H4 (cell line): ENCODE results near the gene ZNF483. TPM values are rescaled to one million over a fixed set of nuclear protein-coding genes. Genes with fewer than 3 reads are reported as not detected.
"Not testable (repeated sequence)": the region's sequence is repeated elsewhere in the genome, so short reads cannot be mapped to it uniquely, and the experiment has no call there.

Experiments
- DNase-seq: peaks from one replicate; pipeline ENCODE4 v3.0.0-alpha.2; 2015; ENCODE audit warnings: low spot score
- total RNA-seq: library from RNA; depleted of rRNA; stranded (reverse); fragments of >200 nt; shearing (Covaris generic); gene quantifications from 2 replicates; pipeline ENCODE4 v1.2.3, GENCODE V29; 2014; rRNA removed

ZNF483 gene
- 0.21 TPM in 1 of 2 replicates, not detected in the other for total RNA-seq

DNA sequence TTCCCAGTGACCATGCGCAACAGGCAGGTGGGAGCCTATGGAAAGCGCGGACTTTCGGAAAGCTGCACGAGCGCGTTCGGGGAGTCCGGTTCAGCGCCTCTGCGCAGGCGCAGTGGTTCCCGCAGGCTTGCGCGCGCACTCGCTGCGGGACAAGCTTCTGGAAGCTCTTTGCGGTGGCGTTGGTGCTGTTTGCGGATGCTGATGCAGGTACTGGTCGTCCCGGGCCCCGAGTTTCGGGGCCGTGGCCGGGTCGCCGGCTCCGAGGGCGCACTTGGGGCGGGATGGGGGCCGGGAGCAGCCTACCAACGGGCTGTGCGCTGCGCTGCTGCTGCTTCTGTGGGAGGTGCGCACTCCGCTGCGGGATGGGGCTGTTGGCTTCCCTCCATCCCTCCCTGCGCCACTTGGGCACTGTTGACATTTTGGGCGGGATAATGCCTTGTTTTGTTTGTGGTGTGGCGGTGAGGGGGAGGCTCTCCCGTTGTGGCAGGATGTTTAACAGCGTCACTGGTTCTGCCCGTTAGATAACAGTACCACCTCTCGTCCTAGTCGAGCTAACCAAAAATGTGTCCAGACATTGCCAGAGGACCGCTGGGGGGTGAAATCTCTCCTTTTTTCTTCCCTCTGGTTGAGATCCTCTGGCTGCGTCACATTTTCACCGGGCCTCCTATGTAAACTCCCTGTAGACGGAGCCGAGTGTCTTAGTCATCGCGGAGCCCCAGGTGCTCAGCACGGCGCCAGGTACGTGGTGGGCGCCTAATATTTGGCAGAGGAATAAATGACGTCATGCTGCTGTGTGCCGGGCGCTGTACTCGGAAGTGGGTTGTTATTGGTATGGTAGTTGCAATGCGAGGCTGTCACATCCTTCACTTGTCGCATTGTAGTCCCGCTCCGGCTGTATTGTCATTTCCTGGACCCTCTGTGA is at the start of gene ZNF483:
TSS of gene ZNF483 (plus strand) at position 124 of the 922 bp plus-strand sequence. CDS start 2,217 bp downstream, outside the sequence.
- no peak for DNase-seq

DNA sequence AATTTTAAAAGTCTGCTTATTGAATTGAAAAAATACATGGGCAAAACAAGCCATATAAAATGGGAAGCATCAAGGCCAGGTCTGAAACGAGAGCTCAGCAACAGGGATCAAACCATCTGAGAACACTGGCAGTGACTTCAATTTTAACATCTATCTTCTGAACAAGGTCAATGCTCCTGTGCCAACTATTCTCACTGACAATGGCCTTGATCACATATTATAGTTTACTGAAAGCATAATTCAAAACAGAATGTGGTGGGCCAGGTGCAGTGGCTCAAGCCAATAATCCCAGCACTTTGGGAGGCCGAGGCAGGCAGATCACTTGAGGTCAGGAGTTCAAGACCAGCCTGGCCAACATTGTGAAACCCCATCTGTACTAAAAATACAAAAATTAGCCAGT is 49.8 kb upstream of the ZNF483 start:
- no peak for DNase-seq

DNA sequence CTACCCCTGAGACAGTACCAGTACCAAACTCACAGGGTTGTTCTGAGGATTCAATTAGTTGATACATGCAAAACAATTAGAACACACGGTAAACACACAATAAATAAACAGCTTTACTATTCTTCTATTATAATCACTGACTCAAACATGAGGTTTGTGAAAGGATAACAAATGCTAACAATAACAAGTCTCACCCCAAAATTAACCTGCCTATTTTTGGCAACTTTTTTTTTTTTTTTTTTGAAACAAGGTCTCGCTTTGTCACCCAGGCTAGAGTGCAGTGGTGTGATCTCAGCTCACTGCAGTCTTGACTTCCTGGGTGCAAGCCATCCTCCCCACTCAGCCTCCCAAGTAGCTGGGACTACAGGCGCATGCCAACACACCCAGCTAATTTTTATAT is 47.3 kb upstream of the ZNF483 start:
- no peak for DNase-seq

DNA sequence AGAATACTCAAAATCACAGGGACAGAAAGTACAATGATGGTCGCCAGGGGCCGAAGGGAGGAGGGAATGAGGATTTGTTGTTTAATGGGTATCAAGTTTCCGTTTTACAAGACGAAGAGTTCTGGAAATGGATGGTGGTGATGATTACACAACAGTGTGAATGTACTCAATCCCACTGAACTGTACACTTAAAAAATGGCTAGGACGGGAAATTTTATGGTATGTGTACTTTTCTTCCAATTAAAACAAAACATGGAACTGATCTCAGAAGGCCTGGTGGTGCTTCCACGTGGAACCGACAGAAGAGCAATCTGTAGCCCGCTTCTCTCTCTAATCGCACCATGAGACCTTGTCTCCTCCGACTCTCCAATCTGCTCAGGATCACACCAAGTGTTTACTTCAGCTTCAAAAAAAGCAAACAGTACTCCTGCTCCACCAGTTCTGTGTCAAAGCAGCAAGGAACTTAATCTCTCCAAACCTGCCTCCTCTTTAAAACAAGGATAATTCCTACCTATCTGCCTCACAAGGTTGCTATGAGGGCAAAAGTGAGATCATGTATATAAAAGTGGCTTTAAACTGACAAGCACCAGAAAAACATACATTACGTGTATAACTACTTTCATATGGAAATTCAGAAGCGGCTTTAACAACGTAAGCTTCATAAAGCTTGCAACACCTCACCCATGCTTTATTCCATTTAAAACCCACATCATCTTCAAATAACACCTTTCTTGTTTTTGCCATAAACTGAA is 42.9 kb upstream of the ZNF483 start:
- peak; percentile 72 for DNase-seq

DNA sequence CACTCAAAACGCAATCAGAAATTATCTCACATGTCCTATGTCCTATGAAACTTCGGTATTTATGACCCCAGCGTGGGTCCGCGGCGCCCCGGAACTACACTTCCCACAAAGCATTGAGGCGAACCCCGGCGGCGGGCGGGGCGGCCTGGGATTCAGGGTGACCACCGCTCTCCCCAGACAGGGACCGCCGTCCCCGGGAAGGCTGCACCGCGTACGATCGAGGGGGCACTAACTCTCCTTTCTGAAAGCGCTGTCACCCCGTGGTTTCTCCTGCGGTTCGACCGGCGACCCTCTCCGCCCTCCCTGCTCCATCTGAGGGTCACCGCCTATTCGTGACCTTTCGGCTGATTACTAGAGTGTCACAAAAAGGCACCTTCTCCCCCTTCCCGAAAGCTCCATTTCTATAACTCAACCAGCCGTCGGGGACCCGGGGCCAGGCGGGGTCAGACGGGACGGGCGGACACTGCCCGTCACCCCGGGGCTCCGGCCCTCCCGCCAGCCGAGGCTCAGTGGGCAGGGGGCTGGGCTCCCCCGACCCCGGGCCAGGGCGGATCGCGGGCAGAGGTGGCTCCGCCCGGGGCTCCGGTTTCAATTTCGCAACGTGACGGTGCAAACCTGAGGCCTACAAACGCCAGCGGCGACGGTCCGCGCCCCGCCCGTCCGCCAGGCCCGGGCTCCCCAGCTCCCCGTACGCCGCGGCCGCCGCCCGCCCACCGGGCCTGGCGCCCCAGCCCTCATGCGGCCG is 42.1 kb upstream of the ZNF483 start:
- DNase-seq, result peak; percentile 50

- no peak for DNase-seq
These were observed 41.5 kb upstream of the ZNF483 start for GRCh38 chr9:111483439-111483857.

DNA sequence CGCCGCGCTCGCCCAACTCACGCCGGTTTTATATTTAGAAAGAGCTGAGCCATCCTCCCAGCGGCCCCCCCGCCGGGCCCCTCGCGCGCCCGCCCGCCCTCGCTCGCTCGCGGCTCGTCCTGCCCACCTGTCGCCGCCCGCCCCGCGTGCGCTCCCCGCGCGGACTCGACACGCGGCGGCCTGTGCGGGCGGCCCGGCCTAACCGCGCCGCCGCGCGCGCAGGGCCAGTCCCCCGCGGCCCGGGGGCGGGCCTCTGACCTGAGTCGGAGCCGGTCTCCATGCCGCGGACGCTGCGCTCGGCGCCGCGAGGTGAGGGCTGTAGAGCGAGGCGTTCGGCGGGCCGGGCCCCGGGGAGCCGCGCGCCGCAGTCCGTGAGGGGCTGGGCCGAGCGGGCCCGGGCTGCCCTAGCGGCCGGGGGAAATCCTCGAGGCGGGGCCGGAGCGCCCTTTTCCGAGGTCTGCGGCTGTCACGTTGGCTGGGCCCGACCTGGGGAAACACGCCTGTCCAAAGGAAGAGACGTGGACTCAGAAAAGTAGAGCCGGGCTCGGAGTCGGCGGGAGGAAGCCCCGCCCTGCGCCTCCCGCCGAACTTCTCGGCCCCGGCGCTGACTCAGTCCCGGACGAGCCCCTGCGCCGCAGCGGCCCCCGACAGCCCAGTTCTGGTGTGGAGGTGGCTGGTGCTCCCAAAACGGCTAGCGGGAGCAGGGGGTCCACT is 41.0 kb upstream of the ZNF483 start, which contains the start of gene ECPAS:
TSS of gene ECPAS (minus strand) at position 526 of the 714 bp plus-strand sequence. CDS start 11,465 bp downstream, outside the sequence.
- peak; percentile 62 for DNase-seq

- no peak for DNase-seq
These were observed 40.4 kb upstream of the ZNF483 start for GRCh38 chr9:111484572-111484894.

DNA sequence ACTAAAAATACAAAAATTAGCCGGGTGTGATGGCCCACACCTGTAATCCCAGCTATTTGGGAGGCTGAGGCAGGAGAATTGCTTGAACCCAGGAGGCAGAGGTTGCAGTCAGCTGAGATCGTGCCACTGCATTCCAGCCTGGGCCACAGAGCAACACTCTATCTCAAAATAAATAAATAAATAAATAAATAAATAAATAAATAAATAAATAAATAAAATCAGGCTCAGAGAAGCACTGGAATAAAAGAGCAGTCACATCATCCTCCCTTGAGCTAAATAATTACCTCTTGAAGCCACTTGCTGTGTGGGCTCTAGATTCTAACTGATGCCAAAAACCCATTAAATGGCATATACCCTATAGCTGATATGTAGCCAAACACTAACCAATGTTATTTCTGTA is 27.8 kb upstream of the ZNF483 start:
- DNase-seq, result not testable (repeated sequence)

DNA sequence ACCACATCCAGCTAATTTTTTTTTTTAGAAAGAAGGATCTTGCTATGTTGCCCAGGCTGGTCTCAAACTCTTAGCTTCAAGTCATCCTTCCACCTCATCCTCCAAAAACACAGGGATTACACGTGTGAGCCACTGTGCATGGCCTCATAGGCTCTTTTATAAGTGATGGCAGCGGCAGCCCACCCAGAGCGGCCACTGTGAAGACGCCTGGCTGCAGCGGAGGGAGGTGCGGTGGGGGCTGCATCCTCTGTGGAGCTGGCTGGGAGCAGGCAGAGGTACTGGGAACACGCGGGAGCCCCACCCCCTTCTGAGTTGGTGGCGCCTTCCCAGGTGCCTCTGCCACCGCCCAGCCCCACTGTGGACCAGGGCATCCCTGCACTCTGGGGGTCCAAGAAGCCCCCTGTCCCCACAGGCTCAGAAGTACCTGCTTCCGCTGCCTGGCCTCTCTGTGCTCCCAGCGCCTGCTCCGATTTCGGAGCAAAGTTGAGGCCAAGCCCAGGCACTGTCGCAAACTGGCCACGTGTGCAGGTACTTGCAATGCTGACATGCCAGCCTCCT is 23.9 kb upstream of the ZNF483 start:
- DNase-seq, result no peak

GRCh38 chr9:111501648-111502047 is 23.3 kb upstream of the ZNF483 start:
- no peak for DNase-seq

DNA sequence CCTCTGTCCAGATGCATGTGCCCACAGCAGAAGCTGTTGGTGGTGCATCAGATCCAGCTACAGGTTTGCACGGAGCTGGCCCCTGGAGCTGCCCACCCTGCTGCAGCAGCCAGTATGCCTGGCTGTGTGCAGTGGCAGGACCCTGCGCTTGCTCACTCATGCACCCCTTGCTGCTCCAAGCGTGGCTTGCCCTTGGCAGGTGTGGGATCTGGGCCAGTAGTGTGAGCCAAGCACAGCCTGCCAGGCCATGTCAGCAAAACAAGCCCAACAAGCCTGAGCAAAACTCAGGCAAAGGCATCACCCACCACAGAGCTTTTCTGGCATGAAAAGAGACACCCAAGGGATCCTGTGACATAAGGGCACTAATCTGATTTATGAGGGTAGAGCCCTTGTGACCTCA is 22.5 kb upstream of the ZNF483 start:
- no peak for DNase-seq

- DNase-seq, result not testable (repeated sequence)
These were observed 13.4 kb upstream of the ZNF483 start for GRCh38 chr9:111511581-111511980.

DNA sequence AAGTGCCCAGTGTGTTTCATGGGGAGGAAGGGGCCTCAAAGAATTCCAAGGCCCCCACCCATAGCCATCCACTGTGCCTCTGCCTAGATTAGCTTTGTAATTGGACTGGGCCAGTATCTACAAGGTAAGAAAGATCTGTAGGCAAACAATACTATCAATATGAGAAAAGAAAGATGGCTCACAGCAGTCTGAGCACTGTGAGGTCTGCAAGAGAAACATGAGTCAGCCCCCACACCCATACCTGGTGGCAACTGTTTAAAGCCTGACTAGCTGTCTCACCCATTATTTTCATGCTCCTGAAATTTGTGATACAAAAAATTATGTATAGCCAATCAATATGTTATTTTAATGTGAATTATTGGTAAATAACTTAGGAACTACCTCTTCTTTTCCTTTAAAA is 10.0 kb upstream of the ZNF483 start:
- DNase-seq, result no peak

DNA sequence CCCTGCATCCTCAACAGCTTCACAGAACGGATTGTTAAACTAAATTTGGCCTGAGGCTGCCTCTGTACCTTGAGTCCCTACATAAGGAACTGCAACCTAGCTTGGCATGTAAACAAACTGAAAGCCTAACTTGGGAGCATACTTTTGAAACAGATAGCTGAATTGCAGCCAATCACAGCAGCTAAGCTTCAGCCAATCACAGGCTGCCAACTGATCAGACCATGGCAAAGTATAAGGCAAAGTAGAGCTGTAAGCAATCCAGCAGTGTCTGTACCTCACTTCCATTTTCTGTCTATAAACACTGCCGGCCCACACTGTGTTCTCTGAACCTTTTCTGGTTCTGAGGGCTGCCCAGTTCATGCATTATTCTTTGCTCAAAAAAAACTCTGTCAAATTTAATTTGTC is 8.9 kb upstream of the ZNF483 start:
- peak; percentile 46 for DNase-seq

GRCh38 chr9:111524731-111525055 is 286 bp upstream of the ZNF483 start:
- no peak for DNase-seq

DNA sequence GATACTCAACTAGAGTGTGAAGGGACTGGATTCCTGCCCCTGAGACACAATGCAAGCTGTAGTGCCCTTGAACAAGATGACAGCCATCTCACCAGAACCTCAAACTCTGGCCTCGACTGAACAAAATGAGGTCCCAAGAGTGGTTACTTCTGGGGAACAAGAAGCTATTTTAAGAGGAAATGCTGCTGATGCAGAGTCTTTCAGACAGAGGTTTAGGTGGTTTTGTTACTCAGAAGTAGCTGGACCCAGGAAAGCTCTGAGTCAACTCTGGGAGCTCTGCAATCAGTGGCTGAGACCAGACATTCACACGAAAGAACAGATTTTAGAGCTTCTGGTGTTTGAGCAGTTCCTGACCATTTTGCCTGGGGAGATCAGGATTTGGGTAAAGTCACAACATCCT is 2.4 kb downstream of the ZNF483 start:
- no peak for DNase-seq

GRCh38 chr9:111529787-111530186 is 4.8 kb downstream of the ZNF483 start:
- DNase-seq, result no peak

- DNase-seq, result no peak
These were observed 6.7 kb downstream of the ZNF483 start for GRCh38 chr9:111531716-111532115.

DNA sequence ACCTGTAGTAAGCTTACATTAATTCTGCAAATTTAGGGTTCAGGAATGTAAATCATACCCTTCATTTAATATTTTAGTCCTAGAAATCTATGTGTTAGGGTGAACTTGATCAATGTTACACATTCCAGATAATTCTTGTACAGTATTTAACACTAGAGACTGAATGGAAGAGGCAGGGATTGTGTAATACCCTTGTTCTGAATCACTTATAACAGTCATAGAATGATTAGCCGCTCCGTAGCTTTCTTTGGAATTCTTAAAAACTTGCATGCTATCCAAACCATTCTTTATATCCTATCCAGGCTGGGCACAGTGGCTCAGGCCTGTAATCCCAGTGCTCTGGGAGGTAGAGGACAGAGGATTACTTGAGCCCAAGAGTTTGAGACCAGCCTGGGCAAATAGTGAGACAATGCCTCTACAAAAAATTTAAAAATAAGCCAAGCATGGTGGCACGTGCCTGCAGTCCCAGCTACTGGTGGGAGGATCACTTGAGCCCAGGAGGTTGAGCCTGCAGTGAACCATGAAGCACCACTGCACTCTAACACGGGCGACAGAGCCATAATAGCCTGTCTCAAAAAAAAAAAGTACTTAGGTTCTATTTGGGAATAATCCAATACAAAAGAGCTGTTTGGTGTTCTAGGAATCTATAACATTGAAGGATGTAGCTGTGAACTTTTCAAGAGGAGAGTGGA is 8.3 kb downstream of the ZNF483 start:
- DNase-seq, result no peak
